ENCODE data around the gene CHAF1A. TPM values are rescaled to one million over a fixed set of nuclear protein-coding genes. Genes with fewer than 3 reads are reported as not detected.

The CHAF1A gene
- 41.8 and 48.2 TPM in 2 replicates for total RNA-seq
- long read RNA-seq, partial matches to known transcripts: 2 of 2 reads
- long read RNA-seq, other reads (novel, unspliced or antisense): 0 of 2 reads

DNA sequence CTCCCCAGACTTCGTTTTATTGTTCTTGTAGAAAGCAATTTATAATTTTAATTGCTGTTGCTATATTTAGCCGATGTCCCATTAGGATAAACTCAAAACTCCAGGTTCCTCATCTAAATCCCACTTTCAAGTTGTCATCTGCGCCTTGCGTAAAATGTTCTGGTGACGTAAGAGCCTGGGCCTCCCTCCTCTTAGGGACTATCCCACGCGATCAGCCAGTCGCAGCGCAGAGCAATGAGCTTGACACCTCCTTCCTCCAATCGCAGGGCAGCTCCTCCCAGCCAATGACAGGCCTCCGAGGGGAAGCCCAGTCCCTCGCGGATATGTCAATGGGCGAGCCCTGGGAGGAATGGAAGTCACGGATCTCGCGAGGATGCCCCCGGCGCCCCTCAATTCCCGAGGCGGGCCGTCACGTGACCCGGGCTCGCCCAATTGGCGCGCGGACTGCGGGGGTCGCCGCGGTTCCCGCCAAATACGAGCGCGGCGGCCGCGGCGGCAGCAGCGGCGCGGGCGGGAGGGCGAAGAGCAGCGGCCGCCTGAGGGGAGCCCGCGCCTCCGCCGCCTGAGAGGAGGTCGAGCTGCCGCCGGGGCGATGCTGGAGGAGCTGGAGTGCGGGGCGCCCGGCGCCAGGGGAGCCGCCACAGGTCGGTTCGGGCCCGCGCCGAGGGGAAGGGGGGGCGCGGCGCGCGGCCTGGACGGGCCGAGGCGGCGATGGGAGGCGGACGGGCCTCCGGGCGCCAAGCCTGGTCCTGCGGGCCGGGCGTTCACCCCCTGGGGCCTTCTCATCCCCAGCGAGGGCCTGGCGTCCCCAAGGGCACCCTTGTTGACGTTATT is at the start of gene CHAF1A:
Gene CHAF1A, plus strand, starts transcription at position 470 of the 834 bp plus-strand sequence. Its CDS starts 123 bp downstream, at position 593.
- Mint-ChIP-seq H3K9me3 (ENCODE audit: low read depth) (no peaks in the 10 kb centered on the region), H3K4me1 (ENCODE audit: low read depth) (peaks cover 28% of the 10 kb centered on the region), H3K4me3 (ENCODE audit: low read depth) (peak within 1 kb of the TSS; percentile 84), H3K27ac (peak within 1 kb of the TSS; percentile 95), H3K36me3 (ENCODE audit: insufficient read depth) (no peaks in the 10 kb centered on the region), H3K27me3 (no peaks in the 10 kb centered on the region)
- no peak for TF ChIP-seq CTCF (IDR thresholded peaks at IDR 0.05; ENCODE audit: unreplicated experiment)
- DNase-seq (ENCODE audit: low spot score, unreplicated experiment): peak; percentile 99

DNA sequence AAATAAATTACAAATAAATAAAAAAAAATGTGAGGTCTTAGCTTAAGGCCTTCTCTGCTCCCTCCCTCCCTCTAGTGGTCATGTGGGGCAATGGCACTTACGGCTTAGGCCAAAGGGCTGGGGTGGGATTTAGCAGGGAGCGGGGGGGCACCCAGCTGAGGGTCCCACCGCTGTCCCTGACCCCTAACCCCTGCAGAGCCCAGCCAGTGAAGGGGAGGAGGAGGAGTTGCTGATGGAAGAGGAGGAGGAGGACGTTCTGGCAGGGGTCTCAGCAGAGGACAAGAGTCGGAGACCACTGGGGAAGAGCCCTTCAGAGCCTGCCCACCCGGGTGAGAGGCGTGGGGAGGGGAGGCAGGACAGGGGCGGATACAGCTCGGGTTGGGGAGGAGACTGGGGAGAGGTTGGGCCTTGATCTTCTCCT is 49.7 kb upstream of the CHAF1A start:
- Mint-ChIP-seq H3K4me1 (ENCODE audit: low read depth) (no peaks in the 10 kb centered on the region), H3K27me3 (no peaks in the 10 kb centered on the region), H3K36me3 (ENCODE audit: insufficient read depth) (peaks cover 6% of the 10 kb centered on the region), H3K27ac (no peak overlapping the region), H3K9me3 (ENCODE audit: low read depth) (no peaks in the 10 kb centered on the region), H3K4me3 (ENCODE audit: low read depth) (no peak overlapping the region)
- TF ChIP-seq CTCF (IDR thresholded peaks at IDR 0.05; ENCODE audit: unreplicated experiment): peak; percentile 94
- DNase-seq (ENCODE audit: low spot score, unreplicated experiment): peak; percentile 65

DNA sequence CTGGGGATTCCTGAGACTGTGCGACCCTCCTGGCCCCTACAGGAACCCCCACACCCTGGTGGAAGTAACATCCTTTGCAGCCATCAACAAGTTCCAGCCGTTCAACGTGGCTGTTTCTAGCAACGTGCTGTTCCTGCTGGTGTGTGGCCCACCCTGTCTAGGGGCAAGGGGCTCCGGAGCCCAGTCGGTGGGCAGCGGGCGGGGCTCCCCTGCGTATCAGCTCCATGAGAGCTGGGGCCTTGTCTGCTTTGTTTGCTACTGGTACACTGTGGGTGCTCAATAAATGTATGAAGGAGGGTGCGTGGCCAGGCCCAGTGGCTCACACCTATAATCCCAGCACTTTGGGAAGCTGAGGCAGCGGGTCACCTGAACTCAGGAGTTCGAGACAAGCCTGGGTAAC is 48.2 kb upstream of the CHAF1A start:
- no peaks in the 10 kb centered on the region for H3K27me3 Mint-ChIP-seq
- DNase-seq (ENCODE audit: low spot score, unreplicated experiment): no peak
- H3K36me3 Mint-ChIP-seq (ENCODE audit: insufficient read depth): peaks cover 5% of the 10 kb centered on the region
- no peaks in the 10 kb centered on the region for H3K9me3 Mint-ChIP-seq (ENCODE audit: low read depth)
- no peaks in the 10 kb centered on the region for H3K4me1 Mint-ChIP-seq (ENCODE audit: low read depth)
- H3K4me3 Mint-ChIP-seq (ENCODE audit: low read depth): no peak overlapping the region
- no peak overlapping the region for H3K27ac Mint-ChIP-seq
- TF ChIP-seq CTCF (IDR thresholded peaks at IDR 0.05; ENCODE audit: unreplicated experiment): no peak

GRCh38 chr19:4354897-4355296 is 47.5 kb upstream of the CHAF1A start:
- no peaks in the 10 kb centered on the region for H3K27me3 Mint-ChIP-seq
- DNase-seq (ENCODE audit: low spot score, unreplicated experiment): no peak
- no peak overlapping the region for H3K27ac Mint-ChIP-seq
- H3K36me3 Mint-ChIP-seq (ENCODE audit: insufficient read depth): peaks cover 3% of the 10 kb centered on the region
- no peaks in the 10 kb centered on the region for H3K4me1 Mint-ChIP-seq (ENCODE audit: low read depth)
- TF ChIP-seq CTCF (IDR thresholded peaks at IDR 0.05; ENCODE audit: unreplicated experiment): no peak
- H3K9me3 Mint-ChIP-seq (ENCODE audit: low read depth): no peaks in the 10 kb centered on the region
- no peak overlapping the region for H3K4me3 Mint-ChIP-seq (ENCODE audit: low read depth)

GRCh38 chr19:4357095-4357797 is 45.2 kb upstream of the CHAF1A start:
- H3K4me3 Mint-ChIP-seq (ENCODE audit: low read depth): no peak overlapping the region
- peaks cover 5% of the 10 kb centered on the region for H3K36me3 Mint-ChIP-seq (ENCODE audit: insufficient read depth)
- H3K27me3 Mint-ChIP-seq: no peaks in the 10 kb centered on the region
- H3K27ac Mint-ChIP-seq: no peak overlapping the region
- no peaks in the 10 kb centered on the region for H3K9me3 Mint-ChIP-seq (ENCODE audit: low read depth)
- no peak for TF ChIP-seq CTCF (IDR thresholded peaks at IDR 0.05; ENCODE audit: unreplicated experiment)
- H3K4me1 Mint-ChIP-seq (ENCODE audit: low read depth): peaks cover 1% of the 10 kb centered on the region
- no peak for DNase-seq (ENCODE audit: low spot score, unreplicated experiment)

Data from progenitor cell of endocrine pancreas (in vitro differentiated cells).